Skeletal muscle tissue (tissue), 4 donors: ENCODE results near the gene LTBP3. TPM values are rescaled to one million over a fixed set of nuclear protein-coding genes. Genes with fewer than 3 reads are reported as not detected.

Source experiments
- H3K27ac ChIP-seq: one replicate; pipeline ENCODE4 v1.7.0; 2013; ENCODE audit warnings: mild to moderate bottlenecking, low read depth, low read length, inconsistent platforms
- H3K27me3 ChIP-seq, 3 donors: one replicate each; pipeline ENCODE4 v1.7.0; 2013; ENCODE audit warnings: low read length in 3 of 3; ENCODE audit not compliant: control insufficient read depth in 3 of 3, insufficient read depth in 3 of 3
- H3K36me3 ChIP-seq, 3 donors: one replicate each; pipeline ENCODE4 v1.7.0; 2013; ENCODE audit warnings: low read length in 3 of 3; ENCODE audit not compliant: control insufficient read depth in 3 of 3, insufficient read depth in 3 of 3
- H3K4me1 ChIP-seq, 3 donors: one replicate each; pipeline ENCODE4 v1.7.0; 2013; ENCODE audit warnings: low read length in 3 of 3, mild to moderate bottlenecking in 3 of 3; ENCODE audit not compliant: control insufficient read depth in 3 of 3, insufficient read depth in 3 of 3
- H3K4me3 ChIP-seq, 3 donors: one replicate each; pipeline ENCODE4 v1.7.0; 2013; ENCODE audit warnings: low read length in 3 of 3
- H3K9ac ChIP-seq, 3 donors: one replicate each; pipeline ENCODE4 v1.7.0; 2013; ENCODE audit warnings: low read length in 3 of 3, mild to moderate bottlenecking in 3 of 3, moderate library complexity in 2 of 3, low read depth in 1 of 3
- H3K9me3 ChIP-seq, 3 donors: one replicate each; pipeline ENCODE4 v1.7.0; 2013; ENCODE audit warnings: low read length in 3 of 3; ENCODE audit not compliant: control insufficient read depth in 3 of 3
- total RNA-seq: library from RNA; depleted of rRNA; stranded (reverse); fragments of >200 nt; gene quantifications from one replicate; pipeline ENCODE4 v1.2.3, GENCODE V29; 2014
- donor health status: Osteomylitis.

Gene LTBP3
- total RNA-seq, 1 donor from 2014 or later: 32.9 TPM

DNA sequence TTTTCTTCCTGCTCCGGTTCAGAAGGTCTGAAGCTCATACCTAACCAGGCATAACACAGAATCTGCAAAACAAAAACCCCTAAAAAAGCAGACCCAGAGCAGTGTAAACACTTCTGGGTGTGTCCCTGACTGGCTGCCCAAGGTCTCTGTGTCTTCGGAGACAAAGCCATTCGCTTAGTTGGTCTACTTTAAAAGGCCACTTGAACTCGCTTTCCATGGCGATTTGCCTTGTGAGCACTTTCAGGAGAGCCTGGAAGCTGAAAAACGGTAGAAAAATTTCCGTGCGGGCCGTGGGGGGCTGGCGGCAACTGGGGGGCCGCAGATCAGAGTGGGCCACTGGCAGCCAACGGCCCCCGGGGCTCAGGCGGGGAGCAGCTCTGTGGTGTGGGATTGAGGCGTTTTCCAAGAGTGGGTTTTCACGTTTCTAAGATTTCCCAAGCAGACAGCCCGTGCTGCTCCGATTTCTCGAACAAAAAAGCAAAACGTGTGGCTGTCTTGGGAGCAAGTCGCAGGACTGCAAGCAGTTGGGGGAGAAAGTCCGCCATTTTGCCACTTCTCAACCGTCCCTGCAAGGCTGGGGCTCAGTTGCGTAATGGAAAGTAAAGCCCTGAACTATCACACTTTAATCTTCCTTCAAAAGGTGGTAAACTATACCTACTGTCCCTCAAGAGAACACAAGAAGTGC, 60.0 kb downstream of the LTBP3 start:
- Histone ChIP-seq H3K27ac (peak overlapping the region; percentile 100), H3K27me3 (no peaks in the 10 kb centered on the region), H3K9me3 (no peaks in the 10 kb centered on the region), H3K36me3 (peaks cover 29 to 32% (median 29%) of the 10 kb centered on the region in 3 donors), H3K4me3 (peak overlapping the region; percentile 83 to 98 (median 95)), H3K9ac (peak overlapping the region; percentile 97 to 99 (median 99)), H3K4me1 (peaks cover 36 to 45% (median 36%) of the 10 kb centered on the region in 3 donors)

DNA sequence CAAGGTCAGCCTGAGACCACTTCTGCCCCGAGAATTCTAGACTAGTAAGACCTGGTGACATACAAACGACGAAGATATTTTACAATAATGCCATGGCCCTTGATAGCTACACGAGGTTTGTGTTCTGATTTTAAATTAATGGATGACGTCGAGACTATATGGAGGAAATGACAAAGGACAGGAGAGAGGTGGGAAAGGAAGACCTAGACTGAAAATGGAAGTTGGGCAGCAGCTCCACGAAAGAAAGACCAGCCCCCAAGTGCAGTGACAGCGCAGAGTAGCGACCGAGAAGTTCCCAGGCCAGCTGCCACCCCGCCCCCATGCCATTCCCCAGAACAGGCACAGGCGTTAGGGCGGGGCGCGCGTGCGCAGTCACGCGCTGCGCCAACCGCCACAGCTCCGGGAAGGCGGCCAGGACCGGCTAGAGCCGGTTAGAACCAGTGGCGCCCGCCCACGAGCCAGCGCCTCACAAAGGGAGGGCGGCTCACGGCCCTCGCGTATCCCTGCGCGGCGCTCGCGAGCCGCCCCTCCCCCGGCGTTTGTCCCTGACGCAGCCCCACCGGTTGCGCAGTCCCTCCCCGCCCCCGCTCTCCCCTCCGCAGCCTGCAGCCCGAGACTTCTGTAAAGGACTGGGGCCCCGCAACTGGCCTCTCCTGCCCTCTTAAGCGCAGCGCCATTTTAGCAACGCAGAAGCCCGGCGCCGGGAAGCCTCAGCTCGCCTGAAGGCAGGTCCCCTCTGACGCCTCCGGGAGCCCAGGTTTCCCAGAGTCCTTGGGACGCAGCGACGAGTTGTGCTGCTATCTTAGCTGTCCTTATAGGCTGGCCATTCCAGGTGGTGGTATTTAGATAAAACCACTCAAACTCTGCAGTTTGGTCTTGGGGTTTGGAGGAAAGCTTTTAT, 60.8 kb downstream of the LTBP3 start:
- Histone ChIP-seq H3K27me3 (no peaks in the 10 kb centered on the region), H3K27ac (peak overlapping the region; percentile 100), H3K9me3 (no peaks in the 10 kb centered on the region), H3K36me3 (peaks cover 21 to 24% (median 21%) of the 10 kb centered on the region in 3 donors), H3K4me1 (peaks cover 44 to 53% (median 44%) of the 10 kb centered on the region in 3 donors), H3K4me3 (peak overlapping the region; percentile 83 to 98 (median 95)), H3K9ac (peak overlapping the region; percentile 97 to 99 (median 99))

DNA sequence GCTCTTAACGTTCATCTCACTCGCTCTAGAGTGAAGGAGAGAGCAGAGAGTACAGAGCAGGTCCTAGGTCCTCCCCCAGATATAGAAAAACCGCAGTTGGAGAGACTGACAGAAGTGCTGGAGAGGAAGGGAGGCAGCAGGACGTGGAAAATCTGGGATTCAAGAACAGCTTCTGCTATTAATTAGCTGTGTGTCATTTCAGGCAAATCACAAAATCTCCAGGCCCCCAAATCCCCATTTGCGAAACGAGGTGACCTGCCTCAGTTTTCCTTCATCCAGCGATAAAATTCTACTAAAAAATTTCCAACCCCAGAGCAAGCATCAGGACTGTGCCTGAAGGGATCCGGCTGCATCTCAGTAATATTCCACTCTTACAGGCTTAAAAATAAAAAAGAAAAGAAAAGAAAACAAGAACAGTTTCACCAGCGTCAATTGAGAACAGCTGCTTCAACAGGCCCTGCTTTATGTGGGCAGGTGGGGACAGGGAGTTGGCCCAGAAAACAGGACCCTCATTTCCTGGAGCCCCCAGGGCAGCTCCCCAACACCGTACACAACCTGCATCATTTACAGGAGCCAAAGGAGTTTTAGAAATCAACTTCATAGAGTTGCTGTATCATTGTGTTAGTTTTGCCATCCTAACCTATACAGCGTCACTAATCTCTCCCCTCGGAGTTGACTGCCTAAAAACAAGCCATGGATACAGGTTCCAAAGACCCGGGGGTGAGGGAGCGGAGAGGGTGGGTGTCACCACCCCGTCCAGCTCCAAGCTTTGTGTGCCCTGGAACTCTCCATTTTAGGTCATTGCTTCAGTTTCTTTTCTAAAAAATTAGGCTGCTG, 61.6 kb downstream of the LTBP3 start:
- Histone ChIP-seq H3K4me3 (peak overlapping the region; percentile 59 to 74 (median 60)), H3K4me1 (peaks cover 52 to 62% (median 53%) of the 10 kb centered on the region in 3 donors), H3K9ac (peak overlapping the region; percentile 85 to 96 (median 88)), H3K27me3 (no peaks in the 10 kb centered on the region), H3K9me3 (no peaks in the 10 kb centered on the region), H3K27ac (peak overlapping the region; percentile 100), H3K36me3 (peaks cover 12 to 16% (median 13%) of the 10 kb centered on the region in 3 donors)

DNA sequence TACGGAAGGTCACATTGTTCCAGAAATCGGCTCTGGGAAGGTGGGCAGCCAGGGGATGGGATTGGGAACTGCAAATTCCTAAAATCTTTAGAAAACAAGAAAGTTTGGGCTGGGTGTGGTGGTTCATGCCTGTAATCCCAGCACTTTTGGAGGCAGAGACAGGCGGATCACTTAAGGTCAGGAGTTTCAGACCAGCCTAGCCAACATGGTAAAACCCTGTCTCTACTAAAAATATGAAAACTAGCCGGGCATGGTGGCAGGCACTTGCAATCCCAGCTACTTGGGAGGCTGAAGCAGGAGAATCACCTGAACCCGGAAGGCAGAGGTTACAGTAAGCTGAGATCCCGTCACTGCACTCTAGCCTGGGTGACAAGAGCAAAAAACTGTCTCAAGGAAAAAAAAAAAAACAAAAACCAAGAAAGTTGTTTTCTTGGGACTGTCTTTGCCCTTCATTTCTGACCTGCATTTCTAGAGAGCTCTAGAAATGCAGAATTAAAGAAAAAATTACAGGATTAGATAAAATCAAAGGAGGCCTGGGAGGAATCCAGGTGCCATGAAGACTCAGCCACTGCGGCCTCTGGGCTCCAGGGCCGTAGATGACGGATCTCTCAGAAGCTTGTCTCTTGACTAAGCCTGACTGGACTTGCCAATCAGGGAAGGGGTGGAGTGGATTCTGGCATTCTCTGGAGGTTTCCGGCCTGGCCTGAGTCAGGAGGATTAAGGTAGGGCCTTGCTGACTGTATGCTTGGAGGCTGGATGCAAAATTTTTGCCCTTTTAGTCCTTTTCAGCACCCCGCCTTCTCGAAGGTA, 64.6 kb downstream of the LTBP3 start:
- Histone ChIP-seq H3K9ac (peak overlapping the region; percentile 78 to 85 (median 79)), H3K9me3 (no peaks in the 10 kb centered on the region), H3K36me3 (no peaks in the 10 kb centered on the region), H3K4me1 (peaks cover 81 to 83% (median 82%) of the 10 kb centered on the region in 3 donors), H3K4me3 (peak overlapping the region; percentile 9 to 64 (median 43)), H3K27ac (peak overlapping the region; percentile 100), H3K27me3 (no peaks in the 10 kb centered on the region)

DNA sequence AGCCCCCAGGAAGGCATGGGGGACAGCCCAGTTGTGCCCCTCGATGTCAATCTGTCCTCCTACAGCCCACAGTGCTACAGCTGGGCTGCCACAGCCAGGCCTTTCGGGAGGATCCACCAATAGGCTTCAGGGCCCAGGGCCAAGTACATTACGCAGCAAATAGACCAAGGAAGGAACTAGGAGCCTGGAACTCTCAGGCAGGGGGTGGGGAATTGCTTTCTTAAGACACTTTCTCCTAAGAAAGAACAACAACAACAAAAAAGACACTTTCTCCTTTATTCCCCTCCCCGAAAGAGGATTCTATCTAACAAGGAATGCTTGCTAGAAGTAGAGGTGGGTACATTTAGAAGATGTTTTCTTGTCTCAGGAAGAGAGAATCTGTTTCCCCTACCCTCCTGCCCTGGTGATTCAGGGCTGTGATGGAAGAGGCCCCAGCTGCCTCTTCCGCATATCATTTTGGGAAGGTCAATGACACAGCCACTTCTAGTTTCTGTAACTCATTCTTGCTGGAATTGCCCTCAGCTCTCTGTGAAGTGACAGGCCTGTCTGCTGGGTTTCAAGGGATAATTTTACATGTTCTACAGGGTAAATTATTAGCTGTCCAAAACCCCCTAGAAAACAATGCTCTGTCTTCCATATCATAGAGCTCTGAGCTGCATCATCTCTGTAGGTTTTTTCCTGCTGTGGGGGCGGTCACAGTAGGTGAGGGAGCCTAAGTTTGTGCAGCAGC, 65.4 kb downstream of the LTBP3 start:
- Histone ChIP-seq H3K9me3 (no peaks in the 10 kb centered on the region), H3K27me3 (no peaks in the 10 kb centered on the region), H3K4me3 (peak overlapping the region; percentile 9 to 64 (median 43)), H3K4me1 (peaks cover 87 to 89% (median 89%) of the 10 kb centered on the region in 3 donors), H3K36me3 (no peaks in the 10 kb centered on the region), H3K9ac (peak overlapping the region; percentile 78 to 85 (median 79)), H3K27ac (peak overlapping the region; percentile 100)

DNA sequence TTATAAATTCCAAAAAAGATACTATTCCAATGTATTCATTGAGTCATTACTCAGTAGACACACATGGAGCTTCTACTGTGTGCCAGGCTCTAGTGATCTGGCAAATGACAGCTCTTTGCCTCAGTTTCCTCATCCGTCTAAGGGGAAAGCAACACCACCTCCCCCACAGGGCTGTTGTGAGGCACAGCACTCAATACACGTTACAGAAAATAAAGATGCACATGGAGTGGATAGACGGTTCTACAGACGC, 65.8 kb downstream of the LTBP3 start:
- H3K36me3 ChIP-seq: no peaks in the 10 kb centered on the region
- H3K4me1 ChIP-seq: peaks cover 91 to 92% (median 91%) of the 10 kb centered on the region in 3 donors
- H3K27ac ChIP-seq: peak overlapping the region; percentile 100
- H3K27me3 ChIP-seq: no peaks in the 10 kb centered on the region
- no peaks in the 10 kb centered on the region for H3K9me3 ChIP-seq
- peak overlapping the region; percentile 2 to 64 (median 43) for H3K4me3 ChIP-seq
- H3K9ac ChIP-seq: peak overlapping the region; percentile 78 to 85 (median 79)

DNA sequence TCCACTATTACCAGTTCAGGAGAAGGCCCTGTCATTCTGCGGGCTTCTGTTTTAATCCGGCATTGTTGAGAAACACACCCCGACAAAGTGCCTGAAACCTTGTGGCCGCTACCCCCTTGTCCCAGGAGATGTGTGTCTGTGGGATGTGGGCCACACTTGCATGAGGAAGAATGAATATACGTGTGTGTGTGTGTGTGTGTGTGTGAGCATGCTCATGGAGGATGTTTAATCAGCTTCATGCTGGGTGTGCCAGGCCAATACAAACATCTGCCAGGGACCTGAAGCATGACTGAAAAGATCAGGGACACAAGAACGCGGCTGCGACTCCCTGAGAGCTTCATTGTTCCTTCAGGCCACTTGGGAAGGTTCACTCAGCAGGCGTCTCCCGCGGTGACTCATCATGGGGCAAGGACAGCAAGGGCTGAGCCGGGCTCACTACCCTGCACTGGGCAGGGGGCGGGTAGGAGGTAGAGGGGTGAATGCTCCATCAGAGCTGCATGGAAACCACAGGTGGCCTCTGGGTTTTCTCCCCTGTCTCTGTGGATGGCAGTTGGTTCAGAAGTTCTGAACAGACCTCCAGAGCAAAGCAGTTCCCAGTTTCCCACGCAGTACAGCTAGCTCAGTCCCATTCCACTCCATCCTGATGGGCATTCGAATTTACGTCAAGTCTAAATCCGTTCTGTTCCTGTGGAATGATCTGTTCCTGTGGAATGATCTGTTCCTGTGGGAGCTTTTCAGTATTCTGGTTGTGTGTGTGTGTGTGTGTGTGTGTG, 66.4 kb downstream of the LTBP3 start:
- H3K4me1 ChIP-seq: peaks cover 92 to 94% (median 92%) of the 10 kb centered on the region in 3 donors
- H3K27me3 ChIP-seq: no peaks in the 10 kb centered on the region
- H3K4me3 ChIP-seq: peak overlapping the region in 2 of 3 donors; percentile 2 to 64
- H3K27ac ChIP-seq: peak overlapping the region; percentile 100
- no peaks in the 10 kb centered on the region for H3K36me3 ChIP-seq
- peak overlapping the region; percentile 78 to 85 (median 79) for H3K9ac ChIP-seq
- no peaks in the 10 kb centered on the region for H3K9me3 ChIP-seq

DNA sequence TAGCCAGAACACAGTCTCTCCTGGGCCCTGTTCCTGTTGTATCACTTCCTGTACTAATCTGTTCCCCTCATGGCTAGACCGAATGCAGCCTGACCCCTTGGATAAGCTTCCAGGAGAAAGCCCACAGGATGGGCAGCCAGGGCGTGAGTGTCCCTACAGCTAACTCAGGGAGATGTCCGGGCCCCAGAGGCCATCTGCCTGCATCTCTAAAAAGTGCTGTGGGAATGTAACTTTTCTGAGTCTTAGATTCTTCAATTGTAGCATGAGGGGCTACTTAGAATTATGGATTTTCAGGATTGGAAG, 67.0 kb downstream of the LTBP3 start:
- Histone ChIP-seq H3K36me3 (no peaks in the 10 kb centered on the region), H3K4me1 (peaks cover 90 to 91% (median 90%) of the 10 kb centered on the region in 3 donors), H3K27me3 (no peaks in the 10 kb centered on the region), H3K9me3 (no peaks in the 10 kb centered on the region), H3K9ac (peak overlapping the region; percentile 78 to 85 (median 79)), H3K4me3 (peak overlapping the region in 1 of 3 donors; percentile 2), H3K27ac (peak overlapping the region; percentile 100)
